Neural progenitor cell (in vitro differentiated cells): ENCODE data around the gene UBL4B. TPM values are rescaled to one million over a fixed set of nuclear protein-coding genes. Genes with fewer than 3 reads are reported as not detected.

Experiments used
- DNase-seq: peaks from one replicate; pipeline ENCODE4 v3.0.0-alpha.2; 2016; ENCODE audit warnings: low spot score
- H2AFZ ChIP-seq: fragments of 200-600 bp; sonication (generic); replicated peaks from 2 replicates; pipeline ENCODE4 v1.6.1; 2016; ENCODE audit warnings: antibody characterized with exemption
- H3F3A ChIP-seq: fragments of 200-600 bp; sonication (generic); 2 replicates; pipeline ENCODE4 v1.6.1; 2016; ENCODE audit warnings: antibody characterized with exemption, low read depth
- H3K27ac ChIP-seq: fragments of 200-600 bp; sonication (generic); 2 replicates; pipeline ENCODE4 v1.5.1; 2016; ENCODE audit warnings: mild to moderate bottlenecking
- H3K27me3 ChIP-seq: fragments of 200-600 bp; sonication (generic); 2 replicates; pipeline ENCODE4 v1.6.1; 2016; ENCODE audit warnings: mild to moderate bottlenecking, moderate library complexity
- H3K36me3 ChIP-seq: fragments of 200-600 bp; sonication (generic); 2 replicates; pipeline ENCODE4 v1.5.1; 2016
- H3K4me1 ChIP-seq: fragments of 200-600 bp; sonication (generic); 2 replicates; pipeline ENCODE4 v1.6.1; 2016; ENCODE audit warnings: mixed run types
- H3K4me2 ChIP-seq: fragments of 200-600 bp; sonication (generic); 2 replicates; pipeline ENCODE4 v1.6.1; 2016
- H3K4me3 ChIP-seq: fragments of 200-600 bp; sonication (generic); 2 replicates; pipeline ENCODE4 v1.5.1; 2016
- H3K79me2 ChIP-seq: fragments of 200-600 bp; sonication (generic); 2 replicates; pipeline ENCODE4 v1.6.1; 2016; ENCODE audit warnings: low read depth
- H3K9ac ChIP-seq: fragments of 200-600 bp; sonication (generic); 2 replicates; pipeline ENCODE4 v1.6.1; 2016
- H3K9me3 ChIP-seq: fragments of 200-600 bp; sonication (generic); 2 replicates; pipeline ENCODE4 v1.5.1; 2016; ENCODE audit warnings: low read depth
- H4K20me1 ChIP-seq: fragments of 200-600 bp; sonication (generic); 2 replicates; pipeline ENCODE4 v1.6.1; 2016; ENCODE audit warnings: low read depth
- H3K27ac Mint-ChIP-seq: 3 replicates; pipeline ENCODE4 v1.8.0; 2021; ENCODE audit warnings: mixed read lengths
- H3K27me3 Mint-ChIP-seq: 2 replicates; pipeline ENCODE4 v1.8.0; 2022; ENCODE audit warnings: low read depth, mild to moderate bottlenecking, inconsistent platforms, moderate library complexity, mixed read lengths; ENCODE audit not compliant: insufficient read depth
- H3K36me3 Mint-ChIP-seq: 3 replicates; pipeline ENCODE4 v1.8.0; 2021; ENCODE audit warnings: mixed read lengths
- H3K4me1 Mint-ChIP-seq: 3 replicates; pipeline ENCODE4 v1.8.0; 2021; ENCODE audit warnings: mixed read lengths
- H3K4me3 Mint-ChIP-seq: 3 replicates; pipeline ENCODE4 v1.8.0; 2021; ENCODE audit warnings: mild to moderate bottlenecking, moderate library complexity, mixed read lengths
- H3K9me3 Mint-ChIP-seq: 3 replicates; pipeline ENCODE4 v1.8.0; 2020; ENCODE audit warnings: mixed read lengths
- EZH2 ChIP-seq: fragments of 200-600 bp; sonication (generic); IDR thresholded peaks from 2 replicates; pipeline ENCODE4 v1.6.1; 2017; ENCODE audit warnings: antibody characterized with exemption, mild to moderate bottlenecking, moderate library complexity
- EZH2phosphoT487 ChIP-seq: fragments of 200-600 bp; sonication (generic); IDR thresholded peaks from 2 replicates; pipeline ENCODE4 v1.6.1; 2017; ENCODE audit warnings: antibody characterized with exemption
- total RNA-seq: library from RNA; depleted of rRNA; stranded (reverse); fragments of >200 nt; gene quantifications from 2 replicates; pipeline ENCODE4 v1.2.3, GENCODE V29; 2015; ENCODE audit warnings: low replicate concordance
- TF ChIP-seq, protein P1 (sequence below): fragments of 200-600 bp; sonication (generic); IDR thresholded peaks from 2 replicates; pipeline ENCODE4 v1.5.1; 2017; ENCODE audit warnings: antibody characterized with exemption, mild to moderate bottlenecking

The UBL4B gene
- total RNA-seq, 1 donor from 2014 or later = not detected

DNA sequence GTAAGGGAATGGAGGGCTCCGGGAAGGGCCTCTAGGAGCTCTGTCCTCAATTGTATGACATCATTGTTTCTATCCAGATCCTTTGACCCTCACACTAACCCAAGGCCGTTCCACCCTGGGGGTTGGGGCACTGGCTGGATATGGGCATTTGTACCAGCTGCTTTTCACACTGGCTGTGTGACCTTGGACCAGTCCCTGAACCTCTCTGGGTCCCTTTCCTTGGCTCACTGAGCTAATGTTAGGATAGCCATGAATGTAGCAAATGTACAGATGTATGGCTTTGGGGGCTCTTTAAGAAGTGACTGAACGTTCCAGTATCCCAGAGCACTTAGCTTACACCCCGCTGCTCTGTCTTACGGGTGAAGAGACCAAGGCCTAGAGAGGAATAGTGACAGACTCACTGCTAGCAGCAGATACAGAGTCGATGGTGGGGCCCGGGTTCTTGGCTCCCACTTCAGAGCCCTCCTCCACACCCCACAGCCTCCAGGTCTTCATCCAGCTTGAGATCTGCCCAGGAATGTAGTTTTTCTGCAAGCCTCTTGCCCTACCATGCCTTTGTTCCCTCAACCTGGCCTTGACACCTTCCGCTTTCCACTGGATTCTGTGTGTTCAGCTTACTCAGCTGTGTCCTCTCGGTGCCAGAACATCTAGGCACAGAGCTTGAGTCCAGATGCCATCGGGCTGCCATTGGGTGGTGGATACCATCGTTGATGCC is 14.6 kb upstream of the UBL4B start:
- Histone ChIP-seq H3K9me3 (no peaks in the 10 kb centered on the region), H4K20me1 (no peaks in the 10 kb centered on the region), H3K79me2 (no peaks in the 10 kb centered on the region), H3K9ac (no peak overlapping the region), H3K36me3 (no peaks in the 10 kb centered on the region), H3F3A (no peaks in the 10 kb centered on the region), H3K27me3 (peaks cover 2% of the 10 kb centered on the region), H3K4me1 (no peaks in the 10 kb centered on the region), H3K4me3 (no peak overlapping the region), H3K4me2 (no peak overlapping the region), H2AFZ (no peak overlapping the region), H3K27ac (no peak overlapping the region)
- no peak for TF ChIP-seq EZH2phosphoT487
- TF ChIP-seq EZH2 = no peak
- TF ChIP-seq, protein P1, sequence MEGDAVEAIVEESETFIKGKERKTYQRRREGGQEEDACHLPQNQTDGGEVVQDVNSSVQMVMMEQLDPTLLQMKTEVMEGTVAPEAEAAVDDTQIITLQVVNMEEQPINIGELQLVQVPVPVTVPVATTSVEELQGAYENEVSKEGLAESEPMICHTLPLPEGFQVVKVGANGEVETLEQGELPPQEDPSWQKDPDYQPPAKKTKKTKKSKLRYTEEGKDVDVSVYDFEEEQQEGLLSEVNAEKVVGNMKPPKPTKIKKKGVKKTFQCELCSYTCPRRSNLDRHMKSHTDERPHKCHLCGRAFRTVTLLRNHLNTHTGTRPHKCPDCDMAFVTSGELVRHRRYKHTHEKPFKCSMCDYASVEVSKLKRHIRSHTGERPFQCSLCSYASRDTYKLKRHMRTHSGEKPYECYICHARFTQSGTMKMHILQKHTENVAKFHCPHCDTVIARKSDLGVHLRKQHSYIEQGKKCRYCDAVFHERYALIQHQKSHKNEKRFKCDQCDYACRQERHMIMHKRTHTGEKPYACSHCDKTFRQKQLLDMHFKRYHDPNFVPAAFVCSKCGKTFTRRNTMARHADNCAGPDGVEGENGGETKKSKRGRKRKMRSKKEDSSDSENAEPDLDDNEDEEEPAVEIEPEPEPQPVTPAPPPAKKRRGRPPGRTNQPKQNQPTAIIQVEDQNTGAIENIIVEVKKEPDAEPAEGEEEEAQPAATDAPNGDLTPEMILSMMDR = no peak
- no peaks in the 10 kb centered on the region for H3K9me3 Mint-ChIP-seq
- no peak overlapping the region for H3K4me3 Mint-ChIP-seq
- DNase-seq = no peak
- peaks cover 5% of the 10 kb centered on the region for H3K4me1 Mint-ChIP-seq
- no peak overlapping the region for H3K27ac Mint-ChIP-seq
- peaks cover 13% of the 10 kb centered on the region for H3K27me3 Mint-ChIP-seq
- H3K36me3 Mint-ChIP-seq = no peaks in the 10 kb centered on the region

GRCh38 chr1:110098222-110099026 is 13.8 kb upstream of the UBL4B start:
- H3K9me3 ChIP-seq = no peaks in the 10 kb centered on the region
- no peak overlapping the region for H3K27ac Mint-ChIP-seq
- no peak overlapping the region for H3K27ac ChIP-seq
- H3K4me3 ChIP-seq = no peak overlapping the region
- H3K36me3 ChIP-seq = no peaks in the 10 kb centered on the region
- H3K27me3 Mint-ChIP-seq = peaks cover 10% of the 10 kb centered on the region
- DNase-seq = no peak
- no peaks in the 10 kb centered on the region for H3K9me3 Mint-ChIP-seq
- H3K79me2 ChIP-seq = no peaks in the 10 kb centered on the region
- H3K4me1 ChIP-seq = no peaks in the 10 kb centered on the region
- no peak overlapping the region for H3K4me3 Mint-ChIP-seq
- H3K4me1 Mint-ChIP-seq = peaks cover 5% of the 10 kb centered on the region
- no peaks in the 10 kb centered on the region for H3K27me3 ChIP-seq
- H3K4me2 ChIP-seq = no peak overlapping the region
- H2AFZ ChIP-seq = no peak overlapping the region
- no peaks in the 10 kb centered on the region for H3F3A ChIP-seq
- no peak overlapping the region for H3K9ac ChIP-seq
- H3K36me3 Mint-ChIP-seq = no peaks in the 10 kb centered on the region
- no peaks in the 10 kb centered on the region for H4K20me1 ChIP-seq
- TF ChIP-seq, protein P1 = no peak
- TF ChIP-seq EZH2phosphoT487 (no peak), EZH2 (no peak)

- Histone ChIP-seq H3K4me2 (no peak overlapping the region), H3K4me3 (no peak overlapping the region), H3K79me2 (no peaks in the 10 kb centered on the region), H3K9ac (no peak overlapping the region), H3K27ac (no peak overlapping the region), H3K36me3 (no peaks in the 10 kb centered on the region), H3K9me3 (no peaks in the 10 kb centered on the region), H2AFZ (no peak overlapping the region), H3K4me1 (no peaks in the 10 kb centered on the region), H3F3A (no peaks in the 10 kb centered on the region), H3K27me3 (no peaks in the 10 kb centered on the region), H4K20me1 (no peaks in the 10 kb centered on the region)
- no peak overlapping the region for H3K27ac Mint-ChIP-seq
- no peaks in the 10 kb centered on the region for H3K9me3 Mint-ChIP-seq
- TF ChIP-seq EZH2phosphoT487 = no peak
- TF ChIP-seq EZH2 = no peak
- TF ChIP-seq, protein P1 = no peak
- DNase-seq = no peak
- peaks cover 5% of the 10 kb centered on the region for H3K4me1 Mint-ChIP-seq
- no peaks in the 10 kb centered on the region for H3K36me3 Mint-ChIP-seq
- H3K4me3 Mint-ChIP-seq = no peak overlapping the region
- peaks cover 9% of the 10 kb centered on the region for H3K27me3 Mint-ChIP-seq
Measured at GRCh38 chr1:110100335-110100734, 11.9 kb upstream of the UBL4B start.
